ENCODE results near the gene TXNRD1. TPM values are rescaled to one million over a fixed set of nuclear protein-coding genes. Genes with fewer than 3 reads are reported as not detected.

Gene TXNRD1
- total RNA-seq, 1 experiment from 2014 or later, result 72.8 TPM

GRCh38 chr12:104275689-104276088 is 60.1 kb downstream of the TXNRD1 start:
- Histone ChIP-seq H3K4me1 (peaks cover 5% of the 10 kb centered on the region; the same call in 1 of the 2 replicates), H3K9me3 (replicated peaks) (no peaks in the 10 kb centered on the region), H3K36me3 (no peaks in the 10 kb centered on the region), H3K27ac (no peak overlapping the region), H3K27me3 (no peaks in the 10 kb centered on the region), H3K4me3 (no peak overlapping the region)
- no peak for DNase-seq

- Histone ChIP-seq H3K36me3 (no peaks in the 10 kb centered on the region), H3K4me3 (no peak overlapping the region), H3K27me3 (no peaks in the 10 kb centered on the region), H3K27ac (no peak overlapping the region), H3K9me3 (replicated peaks) (no peaks in the 10 kb centered on the region), H3K4me1 (peaks cover 5% of the 10 kb centered on the region; the same call in 1 of the 2 replicates)
- DNase-seq, result no peak
Measured at GRCh38 chr12:104276273-104277131, 60.9 kb downstream of the TXNRD1 start.

- Histone ChIP-seq H3K27ac (no peak overlapping the region), H3K9me3 (replicated peaks) (no peaks in the 10 kb centered on the region), H3K4me3 (no peak overlapping the region), H3K36me3 (no peaks in the 10 kb centered on the region), H3K4me1 (peaks cover 5% of the 10 kb centered on the region; the same call in 1 of the 2 replicates), H3K27me3 (no peaks in the 10 kb centered on the region)
- DNase-seq, result no peak
Measured at GRCh38 chr12:104279164-104279563, 63.6 kb downstream of the TXNRD1 start.

- Histone ChIP-seq H3K4me1 (peaks cover 5% of the 10 kb centered on the region; the same call in 1 of the 2 replicates), H3K4me3 (no peak overlapping the region), H3K27ac (no peak overlapping the region), H3K9me3 (replicated peaks) (no peaks in the 10 kb centered on the region), H3K36me3 (no peaks in the 10 kb centered on the region), H3K27me3 (no peaks in the 10 kb centered on the region)
- no peak for DNase-seq
Measured at GRCh38 chr12:104280111-104280510, 64.5 kb downstream of the TXNRD1 start.

- Histone ChIP-seq H3K27ac (no peak overlapping the region), H3K4me1 (peaks cover 5% of the 10 kb centered on the region; the same call in 1 of the 2 replicates), H3K9me3 (replicated peaks) (no peaks in the 10 kb centered on the region), H3K4me3 (no peak overlapping the region), H3K27me3 (no peaks in the 10 kb centered on the region), H3K36me3 (no peaks in the 10 kb centered on the region)
- no peak for DNase-seq
Measured at GRCh38 chr12:104280717-104281458, 65.3 kb downstream of the TXNRD1 start.

- H3K4me1 ChIP-seq, result peaks cover 5% of the 10 kb centered on the region; the same call in 1 of the 2 replicates
- H3K9me3 ChIP-seq (replicated peaks), result no peaks in the 10 kb centered on the region
- no peaks in the 10 kb centered on the region for H3K36me3 ChIP-seq
- no peak overlapping the region for H3K4me3 ChIP-seq
- no peaks in the 10 kb centered on the region for H3K27me3 ChIP-seq
- DNase-seq, result no peak
- no peak overlapping the region for H3K27ac ChIP-seq
Measured at GRCh38 chr12:104281636-104282035, 66.1 kb downstream of the TXNRD1 start.

GRCh38 chr12:104282109-104282508 is 66.5 kb downstream of the TXNRD1 start:
- Histone ChIP-seq H3K4me3 (no peak overlapping the region), H3K27ac (no peak overlapping the region)
- DNase-seq, result no peak

GRCh38 chr12:104285740-104286515 is 70.3 kb downstream of the TXNRD1 start:
- H3K27me3 ChIP-seq, result no peaks in the 10 kb centered on the region
- no peaks in the 10 kb centered on the region for H3K4me1 ChIP-seq
- DNase-seq, result no peak
- no peaks in the 10 kb centered on the region; the same call in 1 of the 2 replicates for H3K36me3 ChIP-seq
- H3K27ac ChIP-seq, result peak overlapping the region; percentile 82
- no peaks in the 10 kb centered on the region for H3K9me3 ChIP-seq (replicated peaks)
- peak overlapping the region; percentile 66 for H3K4me3 ChIP-seq

More at GRCh38 chr12:104282109-104282508, 66.5 kb downstream of the TXNRD1 start:
- H3K4me1 ChIP-seq, result peaks cover 5% of the 10 kb centered on the region; the same call in 1 of the 2 replicates
- H3K9me3 ChIP-seq (replicated peaks), result no peaks in the 10 kb centered on the region
- H3K36me3 ChIP-seq, result no peaks in the 10 kb centered on the region
- no peaks in the 10 kb centered on the region for H3K27me3 ChIP-seq

- Histone ChIP-seq H3K27me3 (no peaks in the 10 kb centered on the region), H3K4me1 (no peaks in the 10 kb centered on the region), H3K36me3 (peaks cover 4% of the 10 kb centered on the region), H3K4me3 (peak overlapping the region; percentile 66), H3K27ac (peak overlapping the region; percentile 82), H3K9me3 (replicated peaks) (no peaks in the 10 kb centered on the region)
- peak; percentile 89 to 94 for DNase-seq
Measured at GRCh38 chr12:104286516-104287482, 71.2 kb downstream of the TXNRD1 start.

- no peaks in the 10 kb centered on the region for H3K27me3 ChIP-seq
- H3K27ac ChIP-seq, result peak overlapping the region; percentile 82
- H3K4me3 ChIP-seq, result peak overlapping the region; percentile 66
- DNase-seq, result peak; percentile 80 to 85
- peaks cover 12% of the 10 kb centered on the region for H3K36me3 ChIP-seq
- H3K4me1 ChIP-seq, result no peaks in the 10 kb centered on the region
- H3K9me3 ChIP-seq (replicated peaks), result no peaks in the 10 kb centered on the region
Measured at GRCh38 chr12:104288635-104289274, 73.2 kb downstream of the TXNRD1 start.

- H3K27ac ChIP-seq, result no peak overlapping the region
- H3K27me3 ChIP-seq, result no peaks in the 10 kb centered on the region
- peaks cover 12% of the 10 kb centered on the region for H3K36me3 ChIP-seq
- H3K4me3 ChIP-seq, result no peak overlapping the region
- DNase-seq, result no peak
- no peaks in the 10 kb centered on the region for H3K9me3 ChIP-seq (replicated peaks)
- no peaks in the 10 kb centered on the region for H3K4me1 ChIP-seq
Measured at GRCh38 chr12:104290320-104290719, 74.7 kb downstream of the TXNRD1 start.

- Histone ChIP-seq H3K4me3 (no peak overlapping the region), H3K27ac (no peak overlapping the region), H3K4me1 (no peaks in the 10 kb centered on the region), H3K9me3 (replicated peaks) (no peaks in the 10 kb centered on the region), H3K27me3 (no peaks in the 10 kb centered on the region), H3K36me3 (peaks cover 13% of the 10 kb centered on the region)
- no peak for DNase-seq
Measured at GRCh38 chr12:104290855-104291254, 75.3 kb downstream of the TXNRD1 start.

- DNase-seq, result no peak
- Histone ChIP-seq H3K27ac (no peak overlapping the region), H3K9me3 (replicated peaks) (no peaks in the 10 kb centered on the region), H3K27me3 (no peaks in the 10 kb centered on the region), H3K4me3 (no peak overlapping the region), H3K4me1 (no peaks in the 10 kb centered on the region), H3K36me3 (peaks cover 15% of the 10 kb centered on the region)
Measured at GRCh38 chr12:104291867-104292524, 76.4 kb downstream of the TXNRD1 start.
